Endothelial cell of umbilical vein (primary cell): Measurements from ENCODE around the gene EOLA1.

ENCODE experiments used
- CTCF ChIP-seq, 2 donors: IDR thresholded peaks; 1 replicate in 1 of 2; 2 replicates in 1 of 2; pipeline ENCODE4 v1.5.1; 2011; ENCODE audit warnings: low read length in 2 of 2, mild to moderate bottlenecking in 2 of 2, moderate library complexity in 2 of 2, control low read depth in 1 of 2, inconsistent platforms in 1 of 2, low read depth in 1 of 2; ENCODE audit not compliant: insufficient read depth in 1 of 2; ENCODE audit errors: extremely low read depth in 1 of 2
- EZH2 ChIP-seq: IDR thresholded peaks from 2 replicates; pipeline ENCODE4 v1.6.1; 2012; ENCODE audit warnings: borderline replicate concordance, low read depth, mild to moderate bottlenecking, moderate library complexity, low read length, inconsistent platforms; ENCODE audit not compliant: severe bottlenecking
- GATA2 ChIP-seq: IDR thresholded peaks from 2 replicates; pipeline ENCODE4 v1.7.0; 2011; ENCODE audit warnings: low read depth, mild to moderate bottlenecking, moderate library complexity, mixed read lengths, low read length; ENCODE audit not compliant: insufficient read length, insufficient read depth
- JUN ChIP-seq: IDR thresholded peaks from 2 replicates; pipeline ENCODE4 v1.6.1; 2011; ENCODE audit warnings: borderline replicate concordance, low read depth; ENCODE audit not compliant: insufficient read length, insufficient read depth
- MYC ChIP-seq: IDR thresholded peaks from one replicate; pipeline ENCODE4 v1.6.1; 2011; ENCODE audit warnings: mild to moderate bottlenecking, low read depth, low read length
- POLR2A ChIP-seq: IDR thresholded peaks from 2 replicates; pipeline ENCODE4 v1.6.1; 2012; ENCODE audit warnings: low read depth, mild to moderate bottlenecking, control low read depth, low read length
- POLR2AphosphoS5 ChIP-seq: IDR thresholded peaks from 2 replicates; pipeline ENCODE4 v1.6.1; 2012; ENCODE audit warnings: low read depth, mild to moderate bottlenecking, control low read depth, low read length, moderate library complexity; ENCODE audit not compliant: insufficient read depth
- TF ChIP-seq, protein P1 (sequence below): IDR thresholded peaks from 2 replicates; pipeline ENCODE4 v1.6.1; 2011; ENCODE audit not compliant: insufficient read depth, insufficient read length

GRCh38 chrX:149539283-149540130 is 1.3 kb upstream of the EOLA1 start:
- TF ChIP-seq POLR2A (no peak), CTCF (IDR thresholded peaks at IDR 0.05; ENCODE audit: extremely low read depth in 1 of 2, insufficient read depth in 1 of 2, low read depth in 1 of 2, low read length in 2 of 2) (no peak), EZH2 (no peak), POLR2AphosphoS5 (no peak), JUN (no peak), GATA2 (no peak), MYC (no peak)
- TF ChIP-seq, protein P1, sequence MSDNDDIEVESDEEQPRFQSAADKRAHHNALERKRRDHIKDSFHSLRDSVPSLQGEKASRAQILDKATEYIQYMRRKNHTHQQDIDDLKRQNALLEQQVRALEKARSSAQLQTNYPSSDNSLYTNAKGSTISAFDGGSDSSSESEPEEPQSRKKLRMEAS: no peak
